GM19035 (cell line): Measurements from ENCODE around the gene WDFY3.
"Not testable (repeated sequence)": the region's sequence is repeated elsewhere in the genome, so short reads cannot be mapped to it uniquely, and the experiment has no call there.

Experiments used
- ATAC-seq: cut with Tn5 transposase; IDR thresholded peaks from one replicate; pipeline ENCODE4 v1.9.1; 2021; ENCODE audit not compliant: unreplicated experiment

WDFY3 gene

GRCh38 chr4:84857296-84857695, 109.2 kb downstream of the WDFY3 start:
- ATAC-seq: no peak

- no peak for ATAC-seq
Measured at GRCh38 chr4:84856468-84857049, 109.9 kb downstream of the WDFY3 start.

GRCh38 chr4:84855774-84856173, 110.7 kb downstream of the WDFY3 start:
- no peak for ATAC-seq

- ATAC-seq: no peak
Measured at GRCh38 chr4:84852081-84852480, 114.4 kb downstream of the WDFY3 start.

GRCh38 chr4:84849051-84849640, 117.3 kb downstream of the WDFY3 start:
- no peak for ATAC-seq

- ATAC-seq: no peak
Measured at GRCh38 chr4:84848432-84848831, 118.1 kb downstream of the WDFY3 start.

GRCh38 chr4:84847978-84848377, 118.5 kb downstream of the WDFY3 start:
- no peak for ATAC-seq

GRCh38 chr4:84846985-84847384, 119.5 kb downstream of the WDFY3 start:
- no peak for ATAC-seq

GRCh38 chr4:84841435-84841834, 125.1 kb downstream of the WDFY3 start:
- no peak for ATAC-seq

- no peak for ATAC-seq
Measured at GRCh38 chr4:84837751-84838150, 128.7 kb downstream of the WDFY3 start.

- ATAC-seq: not testable (repeated sequence)
Measured at GRCh38 chr4:84829633-84830032, 136.9 kb downstream of the WDFY3 start.

- no peak for ATAC-seq
Measured at GRCh38 chr4:84826681-84827080, 139.8 kb downstream of the WDFY3 start.

GRCh38 chr4:84825701-84826341, 140.7 kb downstream of the WDFY3 start:
- no peak for ATAC-seq

GRCh38 chr4:84821064-84821463, 145.4 kb downstream of the WDFY3 start:
- ATAC-seq: no peak

- ATAC-seq: no peak
Measured at GRCh38 chr4:84814094-84814750, 152.3 kb downstream of the WDFY3 start.

GRCh38 chr4:84809946-84810345, 156.5 kb downstream of the WDFY3 start:
- ATAC-seq: no peak

GRCh38 chr4:84808332-84808731, 158.2 kb downstream of the WDFY3 start:
- ATAC-seq: no peak

GRCh38 chr4:84806541-84806940, 159.9 kb downstream of the WDFY3 start:
- not testable (repeated sequence) for ATAC-seq

- no peak for ATAC-seq
Measured at GRCh38 chr4:84804136-84804535, 162.4 kb downstream of the WDFY3 start.

GRCh38 chr4:84803720-84804119, 162.8 kb downstream of the WDFY3 start:
- no peak for ATAC-seq

- no peak for ATAC-seq
Measured at GRCh38 chr4:84803116-84803515, 163.4 kb downstream of the WDFY3 start.

GRCh38 chr4:84800256-84800655, 166.2 kb downstream of the WDFY3 start:
- ATAC-seq: no peak
